Ishikawa (cell line): ENCODE data around the gene ZBTB3.

Source experiments
- CEBPB ChIP-seq: IDR thresholded peaks from 2 replicates; pipeline ENCODE4 v1.6.1; 2012
- CREB1 ChIP-seq: IDR thresholded peaks from 2 replicates; pipeline ENCODE4 v1.6.1; 2012; ENCODE audit warnings: low read depth
- EGR1 ChIP-seq: IDR thresholded peaks from 2 replicates; pipeline ENCODE4 v1.6.1; 2012
- EP300 ChIP-seq: IDR thresholded peaks from 2 replicates; pipeline ENCODE4 v1.6.1; 2012; ENCODE audit warnings: borderline replicate concordance
- FOXM1 ChIP-seq: IDR thresholded peaks from 2 replicates; pipeline ENCODE4 v1.6.1; 2012; ENCODE audit warnings: low read depth, borderline replicate concordance
- NFIC ChIP-seq: IDR thresholded peaks from 2 replicates; pipeline ENCODE4 v1.6.1; 2012
- RAD21 ChIP-seq: IDR thresholded peaks from 2 replicates; pipeline ENCODE4 v1.6.1; 2012; ENCODE audit warnings: low read depth
- TAF1 ChIP-seq: IDR thresholded peaks from 2 replicates; pipeline ENCODE4 v1.6.1; 2012; ENCODE audit warnings: low read depth, mild to moderate bottlenecking
- TCF12 ChIP-seq: IDR thresholded peaks from 2 replicates; pipeline ENCODE4 v1.6.1; 2012; ENCODE audit warnings: low read depth
- TEAD4 ChIP-seq: IDR thresholded peaks from 2 replicates; pipeline ENCODE4 v1.6.1; 2012
- YY1 ChIP-seq: IDR thresholded peaks from 2 replicates; pipeline ENCODE4 v1.6.1; 2012; ENCODE audit warnings: low read depth
- ZBTB7A ChIP-seq: IDR thresholded peaks from 2 replicates; pipeline ENCODE4 v1.6.1; 2012; ENCODE audit warnings: low read depth
- TF ChIP-seq, protein P1 (sequence below): IDR thresholded peaks from 2 replicates; pipeline ENCODE4 v1.6.1; 2012
- TF ChIP-seq, protein P2 (sequence below): IDR thresholded peaks from 2 replicates; pipeline ENCODE4 v1.6.1; 2012
- TF ChIP-seq, protein P3 (sequence below): IDR thresholded peaks from 2 replicates; pipeline ENCODE4 v1.6.1; 2012; ENCODE audit warnings: low read depth, mild to moderate bottlenecking

Gene ZBTB3

DNA sequence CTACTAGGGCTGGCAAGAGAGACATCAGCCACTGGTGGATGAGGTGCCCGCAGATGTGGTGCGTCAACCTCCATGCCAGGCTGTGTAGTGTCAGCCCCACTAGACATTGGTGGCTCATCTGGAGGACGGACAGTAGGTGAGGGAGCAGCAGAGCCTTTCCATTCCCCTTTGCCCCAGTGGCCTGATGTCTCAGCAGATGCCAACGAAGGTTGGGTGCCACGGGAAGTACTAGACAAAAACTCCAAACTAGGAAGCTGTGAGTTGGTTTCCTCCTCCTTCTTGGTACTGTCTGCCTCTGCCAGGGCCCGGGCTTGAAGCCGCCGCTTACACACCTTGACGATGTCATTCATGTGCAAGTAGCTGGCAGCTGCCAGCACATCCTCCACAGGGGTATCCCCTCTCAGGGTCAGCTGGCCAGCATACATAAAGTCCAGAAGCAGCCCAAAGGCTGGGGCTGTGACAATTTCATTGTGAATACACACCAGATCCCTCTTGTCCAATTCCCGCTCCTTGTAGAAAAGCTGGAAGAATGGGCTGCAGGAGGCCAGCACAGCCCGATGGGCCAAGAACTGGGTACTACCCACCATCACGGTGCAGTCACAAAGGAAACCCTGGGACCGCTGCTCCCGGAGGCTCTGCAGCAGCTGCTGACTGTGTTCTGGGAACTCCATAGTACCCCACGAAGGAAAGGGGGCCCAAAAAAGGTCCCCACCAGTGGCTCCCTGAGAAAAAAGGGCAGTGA is 795 bp downstream of the ZBTB3 start:
- TF ChIP-seq, protein P1, sequence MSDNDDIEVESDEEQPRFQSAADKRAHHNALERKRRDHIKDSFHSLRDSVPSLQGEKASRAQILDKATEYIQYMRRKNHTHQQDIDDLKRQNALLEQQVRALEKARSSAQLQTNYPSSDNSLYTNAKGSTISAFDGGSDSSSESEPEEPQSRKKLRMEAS = no peak
- TF ChIP-seq RAD21 (no peak), TCF12 (no peak), FOXM1 (no peak), NFIC (no peak), ZBTB7A (no peak), CEBPB (no peak), TAF1 (no peak), TEAD4 (no peak), EP300 (no peak), YY1 (no peak), CREB1 (no peak)
- TF ChIP-seq, protein P2, sequence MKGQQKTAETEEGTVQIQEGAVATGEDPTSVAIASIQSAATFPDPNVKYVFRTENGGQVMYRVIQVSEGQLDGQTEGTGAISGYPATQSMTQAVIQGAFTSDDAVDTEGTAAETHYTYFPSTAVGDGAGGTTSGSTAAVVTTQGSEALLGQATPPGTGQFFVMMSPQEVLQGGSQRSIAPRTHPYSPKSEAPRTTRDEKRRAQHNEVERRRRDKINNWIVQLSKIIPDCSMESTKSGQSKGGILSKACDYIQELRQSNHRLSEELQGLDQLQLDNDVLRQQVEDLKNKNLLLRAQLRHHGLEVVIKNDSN = no peak
- TF ChIP-seq, protein P3, sequence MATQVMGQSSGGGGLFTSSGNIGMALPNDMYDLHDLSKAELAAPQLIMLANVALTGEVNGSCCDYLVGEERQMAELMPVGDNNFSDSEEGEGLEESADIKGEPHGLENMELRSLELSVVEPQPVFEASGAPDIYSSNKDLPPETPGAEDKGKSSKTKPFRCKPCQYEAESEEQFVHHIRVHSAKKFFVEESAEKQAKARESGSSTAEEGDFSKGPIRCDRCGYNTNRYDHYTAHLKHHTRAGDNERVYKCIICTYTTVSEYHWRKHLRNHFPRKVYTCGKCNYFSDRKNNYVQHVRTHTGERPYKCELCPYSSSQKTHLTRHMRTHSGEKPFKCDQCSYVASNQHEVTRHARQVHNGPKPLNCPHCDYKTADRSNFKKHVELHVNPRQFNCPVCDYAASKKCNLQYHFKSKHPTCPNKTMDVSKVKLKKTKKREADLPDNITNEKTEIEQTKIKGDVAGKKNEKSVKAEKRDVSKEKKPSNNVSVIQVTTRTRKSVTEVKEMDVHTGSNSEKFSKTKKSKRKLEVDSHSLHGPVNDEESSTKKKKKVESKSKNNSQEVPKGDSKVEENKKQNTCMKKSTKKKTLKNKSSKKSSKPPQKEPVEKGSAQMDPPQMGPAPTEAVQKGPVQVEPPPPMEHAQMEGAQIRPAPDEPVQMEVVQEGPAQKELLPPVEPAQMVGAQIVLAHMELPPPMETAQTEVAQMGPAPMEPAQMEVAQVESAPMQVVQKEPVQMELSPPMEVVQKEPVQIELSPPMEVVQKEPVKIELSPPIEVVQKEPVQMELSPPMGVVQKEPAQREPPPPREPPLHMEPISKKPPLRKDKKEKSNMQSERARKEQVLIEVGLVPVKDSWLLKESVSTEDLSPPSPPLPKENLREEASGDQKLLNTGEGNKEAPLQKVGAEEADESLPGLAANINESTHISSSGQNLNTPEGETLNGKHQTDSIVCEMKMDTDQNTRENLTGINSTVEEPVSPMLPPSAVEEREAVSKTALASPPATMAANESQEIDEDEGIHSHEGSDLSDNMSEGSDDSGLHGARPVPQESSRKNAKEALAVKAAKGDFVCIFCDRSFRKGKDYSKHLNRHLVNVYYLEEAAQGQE = no peak

DNA sequence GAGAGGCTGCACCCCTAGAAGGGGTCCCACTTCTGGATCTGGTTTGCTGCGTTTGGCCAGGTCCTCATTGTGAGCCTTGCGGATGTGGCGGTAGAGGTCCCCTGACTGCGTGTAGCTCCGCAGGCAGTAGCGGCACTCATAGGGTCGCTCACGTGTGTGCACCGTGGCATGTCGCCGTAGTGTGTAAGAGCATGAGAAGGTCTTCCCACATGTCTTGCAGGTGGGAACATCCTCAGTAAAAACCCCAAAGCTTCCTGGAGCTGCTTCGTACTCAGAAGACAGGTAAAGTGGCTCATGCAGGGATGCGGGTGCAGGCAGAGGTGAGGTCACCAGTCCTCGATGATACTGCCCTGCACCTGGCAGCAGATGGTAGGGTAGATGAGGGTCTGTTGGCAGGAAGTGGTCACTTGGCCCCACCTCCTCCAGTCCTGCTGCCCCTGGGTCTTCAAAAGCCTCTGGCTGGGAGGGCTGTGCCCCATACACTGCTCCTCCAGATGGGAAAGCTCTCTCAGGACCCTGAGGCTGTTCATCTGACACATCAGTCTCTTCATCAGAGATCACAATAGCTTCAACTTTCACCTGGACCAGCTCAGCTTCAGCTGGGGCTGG is 1.7 kb downstream of the ZBTB3 start:
- TF ChIP-seq, protein P2 = no peak
- TF ChIP-seq TAF1 (no peak), EP300 (no peak), CEBPB (no peak), YY1 (no peak), RAD21 (no peak), TEAD4 (no peak)
- TF ChIP-seq, protein P3 = no peak
- TF ChIP-seq, protein P1 = no peak

DNA sequence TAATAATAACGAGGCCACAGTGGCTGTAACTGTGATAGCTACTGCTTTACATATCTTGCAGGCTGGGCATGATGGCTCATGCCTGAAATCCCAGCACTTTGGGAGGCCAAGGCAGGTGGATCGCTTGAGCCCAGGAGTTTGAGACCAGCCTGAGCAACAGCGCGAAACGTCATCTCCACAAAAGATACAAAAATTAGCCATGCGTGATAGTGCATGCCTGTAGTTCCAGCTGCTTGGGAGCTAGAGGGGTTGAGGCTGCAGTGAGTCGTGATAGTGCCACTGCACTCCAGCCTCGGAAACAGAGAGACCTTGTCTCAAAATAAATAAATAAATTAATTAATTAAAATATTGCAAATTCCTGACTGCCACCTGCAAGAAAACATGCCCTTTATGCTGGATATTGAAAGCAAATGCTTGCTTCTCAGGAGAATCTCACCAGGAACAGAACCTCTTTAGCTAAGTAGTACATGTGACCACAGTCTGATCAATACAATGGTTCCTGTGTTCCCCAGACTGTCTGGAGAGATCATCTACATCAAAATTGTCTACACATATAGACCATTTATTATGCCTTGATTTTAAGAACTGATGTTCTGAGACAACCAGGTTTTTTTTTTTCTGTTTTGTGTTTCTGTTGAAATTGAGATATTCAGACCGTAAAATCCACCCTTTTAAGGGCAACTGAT is 6.3 kb downstream of the ZBTB3 start:
- no peak for TF ChIP-seq ZBTB7A
- no peak for TF ChIP-seq TAF1

DNA sequence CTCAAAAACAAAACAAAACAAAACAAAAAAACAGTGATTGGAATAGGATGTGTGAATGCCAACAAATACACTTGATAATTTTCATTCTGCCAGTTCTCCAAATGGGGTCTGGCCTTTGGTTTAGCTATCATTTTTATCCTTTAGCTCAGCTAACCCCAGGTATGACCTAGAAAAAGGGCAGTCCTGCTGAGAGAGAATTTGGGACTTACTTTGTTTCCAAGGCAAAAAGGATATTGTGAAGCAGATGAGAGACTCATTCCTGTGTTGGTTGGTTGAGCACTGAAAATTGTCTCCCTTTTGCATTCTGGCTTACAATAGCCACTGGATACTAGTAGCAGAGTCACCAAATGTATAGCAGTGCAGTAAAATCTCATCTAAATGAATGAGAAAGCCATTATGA is 16.8 kb downstream of the ZBTB3 start:
- TF ChIP-seq ZBTB7A (no peak), CEBPB (no peak), EGR1 (no peak), EP300 (no peak), CREB1 (no peak), NFIC (no peak), YY1 (no peak), TEAD4 (no peak), FOXM1 (no peak)
- TF ChIP-seq, protein P2 = no peak
- TF ChIP-seq, protein P1 = no peak

DNA sequence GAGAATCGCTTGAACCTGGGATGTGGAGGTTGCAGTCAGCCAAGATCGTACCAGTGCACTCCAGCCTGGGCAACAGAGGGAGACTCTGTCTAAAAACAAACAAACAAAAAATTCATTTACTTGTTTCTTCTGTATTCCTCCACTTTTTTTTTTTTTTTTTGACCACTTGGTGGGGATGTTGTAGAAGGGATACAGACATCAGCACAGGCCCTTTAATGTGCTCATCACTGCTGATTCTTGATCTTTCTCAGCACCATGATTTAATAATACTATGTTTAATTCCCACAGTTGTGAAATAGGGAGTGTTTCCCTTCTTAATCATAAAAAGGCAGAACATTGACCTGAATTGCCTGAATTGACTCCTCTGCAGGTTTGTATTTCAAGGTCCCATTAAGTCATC is 21.1 kb downstream of the ZBTB3 start:
- TF ChIP-seq CREB1 (no peak), EGR1 (no peak), TAF1 (no peak), FOXM1 (no peak), EP300 (no peak), ZBTB7A (no peak), TCF12 (no peak), TEAD4 (no peak), RAD21 (no peak), CEBPB (no peak), NFIC (no peak), YY1 (no peak)
- TF ChIP-seq, protein P3 = no peak
- TF ChIP-seq, protein P2 = no peak
- TF ChIP-seq, protein P1 = no peak
